NCI-H226 (cell line): Measurements from ENCODE around the gene CFL1.

ENCODE experiments used
- DNase-seq: peaks from one replicate; pipeline ENCODE4 v3.0.0-alpha.2; 2015

CFL1 gene

GRCh38 chr11:65869643-65870306, 11.8 kb upstream of the CFL1 start:
- DNase-seq = no peak

DNA sequence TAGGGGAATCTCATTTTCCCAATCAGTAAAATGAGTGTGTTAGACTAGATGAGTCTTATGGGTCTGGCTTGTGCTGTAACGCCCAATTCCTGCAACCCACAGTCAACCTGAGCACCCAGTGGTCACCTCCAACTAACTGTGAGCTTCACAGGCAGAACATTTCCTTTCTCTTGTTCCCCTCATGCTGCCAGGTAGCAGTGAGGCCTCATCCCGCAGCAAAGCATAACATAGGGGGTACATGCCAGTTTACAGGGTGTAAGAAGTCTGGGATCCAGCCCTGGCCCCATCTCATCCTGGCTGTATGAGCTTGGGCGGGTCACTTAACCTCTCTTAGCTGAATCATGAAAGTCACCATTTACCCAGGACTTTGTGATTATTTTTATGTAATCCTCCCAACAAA, 10.9 kb upstream of the CFL1 start:
- DNase-seq = no peak

DNA sequence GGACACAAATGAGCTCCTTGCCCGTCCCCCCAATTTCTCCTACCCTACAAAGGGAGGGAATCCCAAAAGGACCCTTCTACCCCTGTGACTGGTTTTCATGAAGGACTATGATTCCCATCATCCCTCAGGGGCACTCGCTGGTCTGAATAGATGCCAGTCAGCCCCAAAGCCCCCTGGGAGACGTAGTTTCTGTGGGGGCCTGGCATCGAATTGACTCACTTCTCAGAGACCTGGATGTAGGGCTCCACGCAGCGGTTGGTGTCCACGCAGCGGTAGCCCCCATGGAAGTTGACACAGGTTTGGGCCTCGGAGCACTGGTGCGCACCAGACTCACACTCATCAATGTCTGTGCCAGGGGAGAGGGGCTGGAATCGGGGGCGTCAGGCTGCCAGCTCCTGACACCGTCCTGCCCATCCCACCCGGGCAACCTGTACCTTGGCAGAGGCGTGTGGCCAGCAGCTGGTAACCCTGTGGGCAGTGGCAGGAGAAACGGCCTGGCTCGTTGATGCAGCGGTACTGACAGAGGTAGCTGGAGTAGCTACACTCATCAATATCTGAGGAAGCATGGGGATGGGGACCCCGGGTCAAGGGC, 10.2 kb upstream of the CFL1 start:
- no peak for DNase-seq

- DNase-seq = no peak
Observed at GRCh38 chr11:65867284-65868071, 9.5 kb upstream of the CFL1 start.

DNA sequence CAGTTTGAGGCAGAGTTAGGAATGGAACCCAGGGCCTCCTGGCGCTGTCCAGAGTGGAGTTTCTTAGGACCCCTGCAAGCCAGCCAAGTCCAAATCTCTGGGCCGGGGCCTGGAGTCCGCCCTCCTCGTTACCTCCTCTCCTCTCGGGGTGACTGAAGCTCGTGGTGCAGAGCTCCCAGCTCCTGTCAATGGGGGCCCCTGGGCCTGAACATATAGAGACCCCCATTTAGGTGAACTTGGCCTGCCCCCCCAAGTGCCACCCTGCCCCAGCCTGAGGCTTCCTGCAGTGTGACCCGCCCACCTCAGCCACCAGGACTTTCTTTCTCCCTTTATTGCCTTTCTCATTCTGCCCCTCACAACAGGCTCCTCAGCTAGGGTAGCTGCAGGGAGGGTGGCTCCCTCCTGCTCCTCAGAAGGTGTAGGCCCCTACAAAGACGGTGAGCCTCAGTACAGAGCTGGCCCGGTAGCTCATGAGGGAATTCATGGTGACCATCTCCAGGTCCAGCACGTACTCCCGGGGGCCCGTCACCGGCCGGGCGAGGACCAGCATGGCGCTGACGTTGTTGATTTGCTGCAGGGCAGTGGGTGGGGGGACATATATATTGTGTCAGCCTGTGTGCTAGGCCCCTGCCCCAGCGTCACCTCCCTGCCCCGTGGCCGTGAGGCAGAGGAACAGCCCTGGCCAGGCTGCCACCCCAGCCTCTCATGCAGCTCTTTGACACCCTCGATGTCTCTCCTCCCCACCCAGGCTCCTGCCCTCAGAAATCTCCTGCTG, 8.7 kb upstream of the CFL1 start:
- DNase-seq = no peak

GRCh38 chr11:65865550-65866172, 7.7 kb upstream of the CFL1 start:
- DNase-seq = no peak

DNA sequence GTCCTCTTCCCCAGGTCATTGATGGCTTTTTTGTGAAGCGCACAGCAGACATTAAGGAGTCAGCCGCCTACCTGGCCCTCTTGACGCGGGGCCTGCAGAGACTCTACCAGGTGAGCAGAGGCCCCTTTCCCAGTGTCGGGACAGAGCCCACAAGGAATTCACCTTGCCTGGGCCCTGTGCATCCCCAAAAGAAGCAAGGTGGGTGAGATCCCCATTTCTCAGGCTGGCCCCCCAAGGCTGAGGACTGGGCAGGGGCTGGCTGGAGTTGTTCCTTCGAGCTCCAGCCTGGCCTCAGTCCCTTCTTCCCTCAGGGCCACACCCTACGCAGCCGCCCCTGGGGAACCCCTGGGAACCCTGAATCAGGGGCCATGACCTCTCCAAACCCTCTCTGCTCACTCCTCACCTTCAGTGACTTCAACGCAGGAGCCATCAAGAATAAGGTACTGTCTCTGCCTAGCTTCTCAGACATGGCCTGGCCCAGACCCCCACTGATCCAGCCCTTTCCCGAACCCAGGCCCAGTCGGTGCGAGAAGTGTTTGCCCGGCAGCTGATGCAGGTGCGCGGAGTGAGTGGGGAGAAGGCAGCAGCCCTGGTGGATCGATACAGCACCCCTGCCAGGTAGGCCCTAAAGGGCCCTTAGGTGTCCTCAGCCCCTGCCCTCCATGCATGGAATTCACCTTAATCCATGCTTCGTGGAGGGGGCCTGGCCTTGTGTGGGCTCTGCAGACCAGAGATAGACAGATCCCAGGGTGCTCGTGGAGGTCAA, 6.9 kb upstream of the CFL1 start:
- no peak for DNase-seq

DNA sequence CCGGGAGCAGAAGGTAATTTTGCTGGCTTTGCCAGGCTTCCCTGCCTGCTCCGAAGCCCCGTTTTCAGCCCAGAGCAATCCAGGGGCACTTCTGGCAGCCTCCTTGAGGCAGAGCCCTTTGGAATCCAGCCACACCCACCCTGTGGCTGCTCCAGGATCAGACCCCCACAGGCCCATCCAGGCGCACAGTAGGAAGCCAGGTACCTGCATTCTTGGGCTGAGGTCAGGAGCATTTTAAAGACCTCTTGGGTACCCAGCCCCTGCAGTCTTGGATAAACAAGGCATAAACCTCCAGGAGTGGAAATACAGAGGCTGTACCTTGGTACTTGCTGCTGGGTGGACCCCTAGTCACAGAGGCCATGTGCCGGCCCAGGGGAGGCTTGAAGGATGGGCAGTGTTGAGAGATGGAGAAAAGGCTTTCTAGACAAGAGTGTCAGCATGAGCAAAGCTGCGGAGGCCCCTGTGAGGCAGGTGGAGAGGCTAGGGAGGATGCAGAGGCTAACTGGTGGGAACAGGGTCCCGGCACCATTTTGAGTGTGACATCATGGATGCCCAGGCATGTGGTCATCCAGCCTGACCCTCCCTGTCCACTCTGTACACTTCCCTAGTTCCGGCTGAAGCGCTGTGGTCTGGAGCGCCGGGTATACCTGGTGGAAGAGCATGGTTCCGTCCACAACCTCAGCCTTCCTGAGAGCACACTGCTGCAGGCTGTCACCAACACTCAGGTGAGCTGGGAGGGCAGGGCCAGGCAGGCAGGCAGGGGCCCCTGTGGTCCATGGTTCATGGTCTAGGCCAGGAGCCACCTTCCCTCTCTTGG, 6.1 kb upstream of the CFL1 start:
- DNase-seq = no peak

- no peak for DNase-seq
Observed at GRCh38 chr11:65862941-65863888, 5.2 kb upstream of the CFL1 start.

DNA sequence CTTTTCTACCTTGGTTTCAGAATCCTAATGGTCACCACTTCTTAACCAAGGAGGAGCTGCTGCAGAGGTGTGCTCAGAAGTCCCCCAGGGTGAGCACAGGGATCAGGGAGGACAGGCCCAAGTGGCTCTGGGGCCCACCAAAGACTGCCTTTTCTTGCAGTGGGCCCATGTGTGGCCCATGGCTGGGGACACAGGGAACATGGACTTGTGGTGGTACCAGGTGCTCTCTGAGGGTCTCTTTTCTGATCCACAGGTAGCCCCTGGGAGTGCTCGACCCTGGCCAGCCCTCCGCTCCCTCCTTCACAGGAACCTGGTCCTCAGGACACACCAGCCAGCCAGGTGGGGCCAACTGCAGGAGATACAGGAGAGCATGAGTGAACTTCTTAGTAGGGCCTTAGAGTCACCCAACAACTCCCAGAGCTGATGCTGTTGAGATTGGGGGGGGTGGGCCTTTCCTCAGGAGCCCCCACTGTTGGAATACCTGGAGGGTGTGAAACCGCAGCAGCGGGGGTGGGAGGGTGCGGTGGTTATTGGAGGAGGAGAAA, 4.3 kb upstream of the CFL1 start:
- no peak for DNase-seq

DNA sequence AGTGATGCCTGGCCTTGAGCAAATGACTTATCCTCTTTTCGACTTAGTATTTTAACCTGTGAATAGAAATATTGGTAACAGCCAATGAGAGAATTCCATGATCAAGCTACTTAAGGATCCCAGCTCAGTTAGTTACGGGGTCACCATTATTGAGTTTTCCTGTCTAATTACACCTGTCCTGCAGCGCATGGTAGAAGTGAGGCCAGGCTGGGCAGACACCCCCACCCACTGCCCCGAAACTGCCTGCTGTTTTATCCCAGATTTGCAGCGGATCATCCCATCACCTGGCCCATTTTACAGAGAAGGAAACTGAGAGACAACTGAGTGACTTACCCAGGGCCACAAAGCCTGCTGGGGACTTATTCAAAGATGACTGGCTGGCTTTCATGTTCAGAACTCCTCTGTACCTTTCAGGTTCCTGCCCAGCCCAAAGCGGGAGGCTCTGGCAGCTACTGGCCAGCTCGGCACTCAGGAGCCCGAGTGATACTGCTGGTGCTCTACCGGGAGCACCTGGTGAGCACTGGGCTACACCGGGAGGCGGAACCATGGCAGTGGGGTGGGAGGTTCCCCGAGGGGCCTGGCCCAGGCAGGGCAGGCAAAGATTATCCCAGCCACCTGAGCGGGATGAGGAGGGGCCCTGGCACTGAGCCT, 3.7 kb upstream of the CFL1 start:
- DNase-seq = no peak

GRCh38 chr11:65861165-65861505, 3.2 kb upstream of the CFL1 start:
- DNase-seq = no peak

- peak; percentile 98 for DNase-seq
Observed at GRCh38 chr11:65860278-65861164, 2.5 kb upstream of the CFL1 start, which contains the start of gene MUS81. TSS of gene MUS81 (plus strand) at chr11:65860433. CDS start at chr11:65860754, 321 bp downstream.

GRCh38 chr11:65859812-65860277, 1.9 kb upstream of the CFL1 start:
- no peak for DNase-seq

DNA sequence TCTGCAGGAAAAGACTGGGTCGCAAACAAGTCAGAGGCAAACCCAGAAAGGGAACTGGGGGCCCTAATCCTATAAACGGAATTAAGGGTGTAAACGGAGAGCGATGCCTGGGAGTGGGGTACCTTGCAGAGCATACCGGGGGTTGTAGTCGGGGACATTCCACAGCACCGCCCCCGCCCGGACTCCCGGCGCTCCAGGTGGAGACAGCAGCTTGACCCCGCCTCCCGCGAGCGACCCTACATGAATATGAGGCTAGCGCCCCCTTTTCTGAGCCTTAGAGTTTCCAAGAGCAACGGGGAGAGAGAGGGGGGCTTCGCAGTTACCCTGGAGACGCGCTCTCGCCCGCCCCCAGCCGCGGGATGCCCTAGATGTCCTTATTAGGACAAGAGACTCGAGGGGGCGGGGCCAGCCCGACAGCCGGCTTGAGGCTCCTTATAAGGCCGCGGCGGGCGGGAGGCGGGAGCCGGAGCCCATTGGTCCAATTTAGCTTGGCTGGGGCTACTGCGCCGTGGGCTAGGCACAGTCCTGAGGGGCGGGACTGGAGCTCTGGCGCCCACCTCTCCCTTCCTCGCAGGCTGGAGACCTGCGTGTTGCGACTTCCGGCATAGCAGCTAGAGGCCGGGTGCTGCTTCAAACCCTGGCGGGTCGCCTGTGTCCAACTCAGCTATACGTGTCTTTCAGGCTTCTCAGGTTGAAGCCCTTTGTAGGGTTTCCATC, 1.3 kb upstream of the CFL1 start:
- DNase-seq = peak; percentile 98

- no peak for DNase-seq
Observed at GRCh38 chr11:65858681-65859087, 704 bp upstream of the CFL1 start.

DNA sequence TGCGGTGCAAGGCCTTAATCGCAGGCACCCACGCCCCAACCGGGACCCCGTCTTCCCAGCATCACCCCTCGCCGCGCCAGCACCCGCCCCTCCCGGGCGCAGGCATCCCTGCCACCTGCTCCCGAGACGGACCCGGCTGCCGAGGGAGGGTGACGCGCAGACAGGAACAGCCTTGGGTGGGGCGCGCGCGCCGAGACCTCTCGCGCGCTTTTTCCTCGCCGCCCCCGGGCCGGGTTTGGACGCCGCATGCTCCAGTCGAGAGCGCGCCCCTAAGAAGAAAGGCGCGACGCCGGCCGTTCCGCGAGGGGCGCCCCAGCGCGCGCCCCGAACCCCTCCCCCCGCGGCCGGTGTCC, 504 bp downstream of the CFL1 start:
- peak; percentile 44 for DNase-seq
